DND-41 (cell line): ENCODE results near the gene THSD7A.

Source experiments
- ATAC-seq: fragments of 200-7000 bp; cut with Tn5 transposase; 3 replicates; pipeline ENCODE4 v1.9.1; 2021; ENCODE audit warnings: low read depth; ENCODE audit not compliant: insufficient read depth
- DNase-seq: peaks from one replicate; pipeline ENCODE4 v3.0.0-alpha.2; 2020
- H2AFZ ChIP-seq: 2 replicates; pipeline ENCODE4 v1.6.0; 2012; ENCODE audit warnings: low read depth, low read length
- H3K27ac ChIP-seq: 2 replicates; pipeline ENCODE4 v1.5.1; 2012; ENCODE audit warnings: low read length, inconsistent platforms
- H3K27me3 ChIP-seq: fragments of 200-600 bp; sonication (generic); 2 replicates; pipeline ENCODE4 v1.6.0; 2012; ENCODE audit warnings: low read length, mild to moderate bottlenecking, inconsistent platforms; ENCODE audit not compliant: insufficient read depth, poor library complexity
- H3K36me3 ChIP-seq: 2 replicates; pipeline ENCODE4 v1.5.1; 2012; ENCODE audit warnings: low read length, inconsistent platforms; ENCODE audit not compliant: insufficient read depth
- H3K4me1 ChIP-seq: 2 replicates; pipeline ENCODE4 v1.5.1; 2012; ENCODE audit warnings: mild to moderate bottlenecking, low read length; ENCODE audit not compliant: insufficient read depth
- H3K4me2 ChIP-seq: 2 replicates; pipeline ENCODE4 v1.6.0; 2012; ENCODE audit warnings: mild to moderate bottlenecking, moderate library complexity, low read length, inconsistent platforms; ENCODE audit not compliant: insufficient read depth
- H3K4me3 ChIP-seq, 2 experiments: fragments of 200-600 bp in 1 of 2; shearing (Covaris generic) in 1 of 2; 2 replicates each; pipeline ENCODE4 v1.5.1; 2012 to 2016; ENCODE audit warnings: inconsistent platforms in 2 of 2, low read length in 2 of 2, mild to moderate bottlenecking in 2 of 2, low read depth in 1 of 2, moderate library complexity in 1 of 2
- H3K79me2 ChIP-seq: 2 replicates; pipeline ENCODE4 v1.6.0; 2012; ENCODE audit warnings: low read length, inconsistent platforms; ENCODE audit not compliant: insufficient read depth
- H3K9ac ChIP-seq: 2 replicates; pipeline ENCODE4 v1.6.0; 2012; ENCODE audit warnings: low read depth, mild to moderate bottlenecking, inconsistent platforms, low read length, moderate library complexity
- H3K9me3 ChIP-seq: 2 replicates; pipeline ENCODE4 v1.5.1; 2012; ENCODE audit warnings: low read length, moderate library complexity, mild to moderate bottlenecking, inconsistent platforms; ENCODE audit not compliant: insufficient read depth, severe bottlenecking
- H4K20me1 ChIP-seq: 2 replicates; pipeline ENCODE4 v1.6.0; 2012; ENCODE audit warnings: low read length; ENCODE audit not compliant: insufficient read depth
- CTCF ChIP-seq: IDR thresholded peaks from 2 replicates; pipeline ENCODE4 v1.5.1; 2012; ENCODE audit warnings: borderline replicate concordance, low read length, moderate library complexity, mild to moderate bottlenecking; ENCODE audit not compliant: poor library complexity, severe bottlenecking; ENCODE audit errors: extremely low read depth
- EZH2 ChIP-seq: IDR thresholded peaks from 3 replicates; pipeline ENCODE4 v1.6.1; 2012; ENCODE audit warnings: borderline replicate concordance, low read depth, mild to moderate bottlenecking, moderate library complexity, low read length, inconsistent platforms; ENCODE audit not compliant: severe bottlenecking

The THSD7A gene

GRCh38 chr7:11332186-11332864 is 499.7 kb downstream of the THSD7A start:
- no peak overlapping the region for H3K9ac ChIP-seq
- H3K4me1 ChIP-seq: no peaks in the 10 kb centered on the region
- H3K4me3 ChIP-seq: no peak overlapping the region
- H3K79me2 ChIP-seq: no peaks in the 10 kb centered on the region
- H4K20me1 ChIP-seq: no peaks in the 10 kb centered on the region
- H3K36me3 ChIP-seq: no peaks in the 10 kb centered on the region
- no peak overlapping the region for H3K27ac ChIP-seq
- no peaks in the 10 kb centered on the region for H3K27me3 ChIP-seq
- DNase-seq (no peak), ATAC-seq (no peak)
- TF ChIP-seq EZH2: no peak
- no peak for TF ChIP-seq CTCF
- H3K4me2 ChIP-seq: no peak overlapping the region
- no peaks in the 10 kb centered on the region for H3K9me3 ChIP-seq
- H2AFZ ChIP-seq: no peak overlapping the region

- no peak overlapping the region for H3K27ac ChIP-seq
- H3K36me3 ChIP-seq: no peaks in the 10 kb centered on the region
- TF ChIP-seq EZH2 (no peak), CTCF (no peak)
These were observed 500.6 kb downstream of the THSD7A start for GRCh38 chr7:11331128-11332102.

GRCh38 chr7:11330717-11331116 is 501.3 kb downstream of the THSD7A start:
- H2AFZ ChIP-seq: no peak overlapping the region
- no peaks in the 10 kb centered on the region for H4K20me1 ChIP-seq
- H3K36me3 ChIP-seq: no peaks in the 10 kb centered on the region
- ATAC-seq: no peak
- H3K9ac ChIP-seq: no peak overlapping the region
- H3K79me2 ChIP-seq: no peaks in the 10 kb centered on the region
- no peak for DNase-seq
- H3K27me3 ChIP-seq: no peaks in the 10 kb centered on the region
- TF ChIP-seq EZH2: no peak
- TF ChIP-seq CTCF: no peak
- no peak overlapping the region for H3K27ac ChIP-seq
- H3K4me3 ChIP-seq: no peak overlapping the region
- H3K9me3 ChIP-seq: no peaks in the 10 kb centered on the region
- no peak overlapping the region for H3K4me2 ChIP-seq
- H3K4me1 ChIP-seq: no peaks in the 10 kb centered on the region

More at GRCh38 chr7:11331128-11332102, 500.6 kb downstream of the THSD7A start:
- no peaks in the 10 kb centered on the region for H3K9me3 ChIP-seq
- H3K9ac ChIP-seq: no peak overlapping the region
- ATAC-seq (no peak), DNase-seq (no peak)
- no peaks in the 10 kb centered on the region for H4K20me1 ChIP-seq
- H3K79me2 ChIP-seq: no peaks in the 10 kb centered on the region
- no peak overlapping the region for H2AFZ ChIP-seq
- no peaks in the 10 kb centered on the region for H3K27me3 ChIP-seq
- H3K4me2 ChIP-seq: no peak overlapping the region
- no peak overlapping the region for H3K4me3 ChIP-seq
- H3K4me1 ChIP-seq: no peaks in the 10 kb centered on the region
